ENCODE results near the gene RNF182.

RNF182 gene

GRCh38 chr6:13965582-13966127 is 40.9 kb downstream of the RNF182 start:
- TF ChIP-seq TAF1 (IDR thresholded peaks at IDR 0.05; ENCODE audit: borderline replicate concordance, insufficient read depth, low read length): no peak
- no peak for TF ChIP-seq SIN3A (IDR thresholded peaks at IDR 0.05; ENCODE audit: borderline replicate concordance, insufficient read depth, low read length)
- TF ChIP-seq POLR2AphosphoS5 (IDR thresholded peaks at IDR 0.05; ENCODE audit: low read depth, low read length): no peak
- no peak for TF ChIP-seq REST (IDR thresholded peaks at IDR 0.05; ENCODE audit: insufficient read depth in 1 of 2, low read depth in 2 of 2, low read length in 2 of 2)
- TF ChIP-seq FOXP2 (optimal IDR thresholded peaks at IDR 0.05; ENCODE audit: borderline replicate concordance, extremely low read depth, extremely low read length, insufficient read depth): no peak

- no peak for TF ChIP-seq SIN3A (IDR thresholded peaks at IDR 0.05; ENCODE audit: borderline replicate concordance, insufficient read depth, low read length)
- TF ChIP-seq FOXP2 (optimal IDR thresholded peaks at IDR 0.05; ENCODE audit: borderline replicate concordance, extremely low read depth, extremely low read length, insufficient read depth): no peak
- no peak for TF ChIP-seq REST (IDR thresholded peaks at IDR 0.05; ENCODE audit: insufficient read depth in 1 of 2, low read depth in 2 of 2, low read length in 2 of 2)
- no peak for TF ChIP-seq POLR2AphosphoS5 (IDR thresholded peaks at IDR 0.05; ENCODE audit: low read depth, low read length)
- TF ChIP-seq TAF1 (IDR thresholded peaks at IDR 0.05; ENCODE audit: borderline replicate concordance, insufficient read depth, low read length): no peak
These were observed 46.6 kb downstream of the RNF182 start for GRCh38 chr6:13971303-13971702.

GRCh38 chr6:13978102-13978640 is 53.4 kb downstream of the RNF182 start:
- no peak for TF ChIP-seq REST (IDR thresholded peaks at IDR 0.05; ENCODE audit: insufficient read depth in 1 of 2, low read depth in 2 of 2, low read length in 2 of 2)
- TF ChIP-seq POLR2AphosphoS5 (IDR thresholded peaks at IDR 0.05; ENCODE audit: low read depth, low read length): no peak
- no peak for TF ChIP-seq SIN3A (IDR thresholded peaks at IDR 0.05; ENCODE audit: borderline replicate concordance, insufficient read depth, low read length)
- TF ChIP-seq TAF1 (IDR thresholded peaks at IDR 0.05; ENCODE audit: borderline replicate concordance, insufficient read depth, low read length): no peak
- TF ChIP-seq FOXP2 (optimal IDR thresholded peaks at IDR 0.05; ENCODE audit: borderline replicate concordance, extremely low read depth, extremely low read length, insufficient read depth): no peak

- no peak for TF ChIP-seq REST (IDR thresholded peaks at IDR 0.05; ENCODE audit: insufficient read depth in 1 of 2, low read depth in 2 of 2, low read length in 2 of 2)
- TF ChIP-seq SIN3A (IDR thresholded peaks at IDR 0.05; ENCODE audit: borderline replicate concordance, insufficient read depth, low read length): no peak
- no peak for TF ChIP-seq POLR2AphosphoS5 (IDR thresholded peaks at IDR 0.05; ENCODE audit: low read depth, low read length)
- no peak for TF ChIP-seq TAF1 (IDR thresholded peaks at IDR 0.05; ENCODE audit: borderline replicate concordance, insufficient read depth, low read length)
- no peak for TF ChIP-seq FOXP2 (optimal IDR thresholded peaks at IDR 0.05; ENCODE audit: borderline replicate concordance, extremely low read depth, extremely low read length, insufficient read depth)
These were observed 54.0 kb downstream of the RNF182 start for GRCh38 chr6:13978787-13979186.
